Measurements from ENCODE around the gene NBPF19.
A peak's percentile ranks its signal among the peaks of the same experiment; 100 is the strongest.
"Not testable (repeated sequence)": the region's sequence is repeated elsewhere in the genome, so short reads cannot be mapped to it uniquely, and the experiment has no call there.

NBPF19 gene

GRCh38 chr1:149474745-149475144 is at the start of gene NBPF19:
TSS of gene NBPF19 (plus strand) at chr1:149475045. CDS start at chr1:149475933, 888 bp downstream.
- not testable (repeated sequence) for DNase-seq (ENCODE audit: low read depth in 2 of 2)

GRCh38 chr1:149428317-149428716 is 46.5 kb upstream of the NBPF19 start:
- not testable (repeated sequence) for DNase-seq (ENCODE audit: low read depth in 2 of 2)

GRCh38 chr1:149445451-149445850 is 29.4 kb upstream of the NBPF19 start:
- not testable (repeated sequence) for DNase-seq (ENCODE audit: low read depth in 2 of 2)

GRCh38 chr1:149452196-149452595 is 22.6 kb upstream of the NBPF19 start:
- DNase-seq (ENCODE audit: low read depth in 2 of 2), result not testable (repeated sequence)

- not testable (repeated sequence) for DNase-seq (ENCODE audit: low read depth in 2 of 2)
Measured at GRCh38 chr1:149452652-149453051, 22.2 kb upstream of the NBPF19 start.

- peak; percentile 15 to 32 for DNase-seq (ENCODE audit: low read depth in 2 of 2)
Measured at GRCh38 chr1:149558350-149558825, 83.5 kb downstream of the NBPF19 start.

GRCh38 chr1:149561806-149562205 is 87.0 kb downstream of the NBPF19 start:
- not testable (repeated sequence) for DNase-seq (ENCODE audit: low read depth in 2 of 2)

- DNase-seq (ENCODE audit: low read depth in 2 of 2), result not testable (repeated sequence)
Measured at GRCh38 chr1:149565485-149565884, 90.6 kb downstream of the NBPF19 start.

- DNase-seq (ENCODE audit: low read depth in 2 of 2), result not testable (repeated sequence)
Measured at GRCh38 chr1:149572763-149573162, 97.9 kb downstream of the NBPF19 start.

GRCh38 chr1:149585592-149585991 is 110.7 kb downstream of the NBPF19 start:
- DNase-seq (ENCODE audit: low read depth in 2 of 2), result not testable (repeated sequence)

Measured in stimulated activated CD4-positive, alpha-beta T cell treated with anti-CD3 and anti-CD28 coated beads, Interleukin-1b, Interleukin-23, amount 100 ng/mL, for 1 hour (primary cell).